ENCODE measurements around the gene RPTOR. TPM values are rescaled to one million over a fixed set of nuclear protein-coding genes. Genes with fewer than 3 reads are reported as not detected.

RPTOR gene
- total RNA-seq, 1 donor from 2014 or later = 32.0 TPM

GRCh38 chr17:80970762-80971703 is 426.4 kb downstream of the RPTOR start:
- Histone ChIP-seq H4K20me1 (ENCODE audit: insufficient read depth, low read length) (no peaks in the 10 kb centered on the region), H3K9ac (ENCODE audit: low read length) (no peak overlapping the region), H2AFZ (ENCODE audit: low read depth, low read length) (no peak overlapping the region), H3K27ac (ENCODE audit: low read depth, low read length) (no peak overlapping the region), H3K36me3 (ENCODE audit: insufficient read depth, low read length) (no peaks in the 10 kb centered on the region), H3K79me2 (ENCODE audit: insufficient read depth, low read length) (no peaks in the 10 kb centered on the region), H3K9me3 (ENCODE audit: insufficient read depth, low read depth, low read length) (no peaks in the 10 kb centered on the region), H3K4me1 (ENCODE audit: insufficient read depth, low read length) (peaks cover 8% of the 10 kb centered on the region), H3K4me3 (ENCODE audit: insufficient read depth, low read depth, low read length) (no peak overlapping the region), H3K4me2 (ENCODE audit: low read length) (no peak overlapping the region), H3K27me3 (ENCODE audit: insufficient read depth, low read length) (peaks cover 4% of the 10 kb centered on the region)
- no peak for TF ChIP-seq EZH2 (IDR thresholded peaks at IDR 0.05; ENCODE audit: insufficient read depth, low read length)
- TF ChIP-seq CTCF (IDR thresholded peaks at IDR 0.05; ENCODE audit: insufficient read depth, low read depth, low read length) = no peak
- peaks cover 8% of the 10 kb centered on the region for H3K27me3 Mint-ChIP-seq (ENCODE audit: low read depth, unreplicated experiment)
- H3K4me1 Mint-ChIP-seq (ENCODE audit: low read depth, unreplicated experiment) = peaks cover 8% of the 10 kb centered on the region
- H3K36me3 Mint-ChIP-seq (ENCODE audit: low read depth, unreplicated experiment) = no peaks in the 10 kb centered on the region
- DNase-seq (ENCODE audit: low read depth) (no peak), FAIRE-seq (no peak)
- H3K27ac Mint-ChIP-seq (ENCODE audit: unreplicated experiment) = no peak overlapping the region
- H3K4me3 Mint-ChIP-seq (ENCODE audit: unreplicated experiment) = no peak overlapping the region
- H3K9me3 Mint-ChIP-seq (ENCODE audit: unreplicated experiment) = no peaks in the 10 kb centered on the region

- Histone ChIP-seq H2AFZ (ENCODE audit: low read depth, low read length) (no peak overlapping the region), H3K9ac (ENCODE audit: low read length) (no peak overlapping the region), H3K4me3 (ENCODE audit: insufficient read depth, low read depth, low read length) (no peak overlapping the region), H3K4me2 (ENCODE audit: low read length) (no peak overlapping the region), H4K20me1 (ENCODE audit: insufficient read depth, low read length) (no peaks in the 10 kb centered on the region), H3K36me3 (ENCODE audit: insufficient read depth, low read length) (no peaks in the 10 kb centered on the region), H3K4me1 (ENCODE audit: insufficient read depth, low read length) (peaks cover 8% of the 10 kb centered on the region), H3K9me3 (ENCODE audit: insufficient read depth, low read depth, low read length) (no peaks in the 10 kb centered on the region), H3K27ac (ENCODE audit: low read depth, low read length) (no peak overlapping the region), H3K27me3 (ENCODE audit: insufficient read depth, low read length) (peaks cover 4% of the 10 kb centered on the region), H3K79me2 (ENCODE audit: insufficient read depth, low read length) (no peaks in the 10 kb centered on the region)
- DNase-seq (ENCODE audit: low read depth) = no peak
- H3K9me3 Mint-ChIP-seq (ENCODE audit: unreplicated experiment) = no peaks in the 10 kb centered on the region
- peaks cover 8% of the 10 kb centered on the region for H3K4me1 Mint-ChIP-seq (ENCODE audit: low read depth, unreplicated experiment)
- H3K27me3 Mint-ChIP-seq (ENCODE audit: low read depth, unreplicated experiment) = peaks cover 8% of the 10 kb centered on the region
- TF ChIP-seq EZH2 (IDR thresholded peaks at IDR 0.05; ENCODE audit: insufficient read depth, low read length) = no peak
- no peak for TF ChIP-seq CTCF (IDR thresholded peaks at IDR 0.05; ENCODE audit: insufficient read depth, low read depth, low read length)
- no peak overlapping the region for H3K27ac Mint-ChIP-seq (ENCODE audit: unreplicated experiment)
- H3K36me3 Mint-ChIP-seq (ENCODE audit: low read depth, unreplicated experiment) = no peaks in the 10 kb centered on the region
- H3K4me3 Mint-ChIP-seq (ENCODE audit: unreplicated experiment) = no peak overlapping the region
- FAIRE-seq = no peak
These were observed 427.2 kb downstream of the RPTOR start for GRCh38 chr17:80971704-80972304.
